Camera-type eye (tissue), 1 donor: ENCODE data around the gene DAPK3. TPM values are rescaled to one million over a fixed set of nuclear protein-coding genes. Genes with fewer than 3 reads are reported as not detected.

ENCODE experiments used
- total RNA-seq: library from RNA; depleted of rRNA; stranded (reverse); fragments of >200 nt; gene quantifications from one replicate; pipeline ENCODE4 v1.2.3, GENCODE V29; 2014

Gene DAPK3
- 90.9 TPM for total RNA-seq

GRCh38 chr19:3970808-3971598 is at the start of gene DAPK3:
Gene DAPK3, minus strand, starts transcription at chr19:3971099. Its CDS starts 1,364 bp downstream, at chr19:3969735.

GRCh38 chr19:4007021-4007835 is 36.3 kb upstream of the DAPK3 start, which contains the start of gene PIAS4:
Gene PIAS4, plus strand, starts transcription at chr19:4007736. Its CDS starts 25 bp downstream, at chr19:4007761.

GRCh38 chr19:3984908-3985642 is 14.2 kb upstream of the DAPK3 start, which contains the start of gene EEF2:
Gene EEF2, minus strand, starts transcription at chr19:3985463. Its CDS starts 83 bp downstream, at chr19:3985380.

GRCh38 chr19:3932931-3933810 is 37.7 kb downstream of the DAPK3 start, which contains the start of gene NMRK2:
Gene NMRK2, plus strand, starts transcription at chr19:3933069. Its CDS starts 603 bp downstream, at chr19:3933672.

Other genes with a start within 250 kb of the DAPK3 start
- gene APBA3, start 209.4 kb downstream of the DAPK3 start, total RNA-seq: 33.3 TPM
- gene MRPL54, start 208.4 kb downstream of the DAPK3 start, total RNA-seq: 36.6 TPM
- 136 TPM for gene RAX2, start 198.9 kb downstream of the DAPK3 start, total RNA-seq
- gene MATK, start 184.7 kb downstream of the DAPK3 start, total RNA-seq: 27.5 TPM
- 7.1 TPM for gene ZFR2, start 102.1 kb downstream of the DAPK3 start, total RNA-seq
- 23.2 TPM for gene ATCAY, start 90.4 kb downstream of the DAPK3 start, total RNA-seq
- gene NMRK2, start 38.0 kb downstream of the DAPK3 start, total RNA-seq: 2.3 TPM
- gene EEF2, start 14.4 kb upstream of the DAPK3 start, total RNA-seq: 2,135 TPM
- 27.4 TPM for gene PIAS4, start 36.6 kb upstream of the DAPK3 start, total RNA-seq
- gene ZBTB7A, start 95.8 kb upstream of the DAPK3 start, total RNA-seq: 33.2 TPM
- gene MAP2K2, start 153.0 kb upstream of the DAPK3 start, total RNA-seq: 86.9 TPM
- not detected for gene CREB3L3, start 182.5 kb upstream of the DAPK3 start, total RNA-seq
- 10.0 TPM for gene SIRT6, start 211.5 kb upstream of the DAPK3 start, total RNA-seq
- gene ANKRD24, start 211.6 kb upstream of the DAPK3 start, total RNA-seq: 4.0 TPM